Activated CD4-positive, alpha-beta T cell treated with anti-CD3 and anti-CD28 coated beads, Interleukin-2, amount 10 ng/mL, durations not matched to agents 24 days and 14 days (primary cell): ENCODE results near the gene MED7. TPM values are rescaled to one million over a fixed set of nuclear protein-coding genes. Genes with fewer than 3 reads are reported as not detected.
A peak's percentile ranks its signal among the peaks of the same experiment; 100 is the strongest.

Source experiments
- DNase-seq: peaks from one replicate; pipeline ENCODE4 v3.0.0; 2022
- H3K27ac Mint-ChIP-seq: one replicate; pipeline ENCODE4 v1.8.0; 2022; ENCODE audit warnings: mild to moderate bottlenecking, mixed read lengths
- H3K27me3 Mint-ChIP-seq: one replicate; pipeline ENCODE4 v1.8.0; 2022; ENCODE audit warnings: mixed read lengths
- H3K36me3 Mint-ChIP-seq: one replicate; pipeline ENCODE4 v1.8.0; 2022; ENCODE audit warnings: low read depth, mild to moderate bottlenecking, mixed read lengths
- H3K4me1 Mint-ChIP-seq: one replicate; pipeline ENCODE4 v1.8.0; 2021; ENCODE audit warnings: mixed read lengths
- H3K4me3 Mint-ChIP-seq: one replicate; pipeline ENCODE4 v1.8.0; 2022; ENCODE audit warnings: mild to moderate bottlenecking, moderate library complexity, mixed read lengths
- H3K9me3 Mint-ChIP-seq: one replicate; pipeline ENCODE4 v1.8.0; 2021; ENCODE audit warnings: mixed read lengths
- intact Hi-C: fragments of 100-400 bp; cut with micrococcal nuclease; formaldehyde crosslinking; loops from one replicate; pipeline ENCODE4 v1.15.1; 2023
- total RNA-seq: library from RNA; stranded (reverse); gene quantifications from 2 replicates; pipeline ENCODE4 v1.2.3, GENCODE V29; 2022

The MED7 gene
- total RNA-seq, 1 donor from 2014 or later: 14.6 TPM

GRCh38 chr5:157109744-157110143 lies 32.9 kb downstream of the MED7 start:
- intact Hi-C loops: loop anchor here (1.0 to 10.0 kb wide), 8 partner anchors 9 to 1325 kb away; partner anchors contain the start of gene ITK
- DNase-seq: peak; percentile 84
- H3K4me1 Mint-ChIP-seq: peaks cover 54% of the 10 kb centered on the region

GRCh38 chr5:157108976-157109375 lies 33.7 kb downstream of the MED7 start, which contains the start of gene HAVCR2:
TSS of gene HAVCR2 (minus strand) at chr5:157109044. CDS start at chr5:157108983, 61 bp downstream.
- H3K27ac Mint-ChIP-seq: peak within 1 kb of the TSS; percentile 98
- no peaks in the 10 kb centered on the region for H3K9me3 Mint-ChIP-seq

More at GRCh38 chr5:157109744-157110143, 32.9 kb downstream of the MED7 start:
- Mint-ChIP-seq H3K36me3 (peaks cover 26% of the 10 kb centered on the region), H3K27ac (peak overlapping the region; percentile 98), H3K27me3 (no peaks in the 10 kb centered on the region), H3K4me3 (peak overlapping the region; percentile 97), H3K9me3 (no peaks in the 10 kb centered on the region)

GRCh38 chr5:157107508-157107907 lies 35.2 kb downstream of the MED7 start:
- no peak for DNase-seq
- intact Hi-C loops: loop anchor here (2.0 to 10.0 kb wide), 3 partner anchors 35 to 1327 kb away; partner anchors contain the start of genes ITK and MED7
- Mint-ChIP-seq H3K36me3 (peaks cover 44% of the 10 kb centered on the region), H3K4me1 (peaks cover 55% of the 10 kb centered on the region), H3K27ac (peak overlapping the region; percentile 98), H3K9me3 (no peaks in the 10 kb centered on the region), H3K27me3 (no peaks in the 10 kb centered on the region), H3K4me3 (peak overlapping the region; percentile 97)

More at GRCh38 chr5:157108976-157109375, 33.7 kb downstream of the MED7 start, which contains the start of gene HAVCR2:
- peak within 1 kb of the TSS; percentile 97 for H3K4me3 Mint-ChIP-seq
- intact Hi-C loops: loop anchor here (1.0 to 10.0 kb wide), 8 partner anchors 9 to 1326 kb away; partner anchors contain the start of gene ITK
- H3K4me1 Mint-ChIP-seq: peaks cover 58% of the 10 kb centered on the region
- H3K27me3 Mint-ChIP-seq: no peaks in the 10 kb centered on the region
- peaks cover 31% of the 10 kb centered on the region for H3K36me3 Mint-ChIP-seq
- DNase-seq: peak; percentile 90

- DNase-seq: peak; percentile 71
- H3K27ac Mint-ChIP-seq: peak overlapping the region; percentile 98
- H3K36me3 Mint-ChIP-seq: peaks cover 50% of the 10 kb centered on the region
- H3K27me3 Mint-ChIP-seq: no peaks in the 10 kb centered on the region
- H3K9me3 Mint-ChIP-seq: no peaks in the 10 kb centered on the region
- peaks cover 55% of the 10 kb centered on the region for H3K4me1 Mint-ChIP-seq
- H3K4me3 Mint-ChIP-seq: peak overlapping the region; percentile 97
- intact Hi-C loops: loop anchor here (2.0 to 10.0 kb wide), 3 partner anchors 36 to 1328 kb away; partner anchors contain the start of genes ITK and MED7
Measured at GRCh38 chr5:157106630-157107461, 35.8 kb downstream of the MED7 start.

- intact Hi-C loops: loop anchor here (1.0 to 10.0 kb wide), 6 partner anchors 9 to 1335 kb away; partner anchors contain the start of genes HAVCR2 and ITK
- Mint-ChIP-seq H3K4me3 (peak overlapping the region; percentile 42), H3K27me3 (no peaks in the 10 kb centered on the region), H3K4me1 (peaks cover 41% of the 10 kb centered on the region), H3K9me3 (no peaks in the 10 kb centered on the region), H3K36me3 (peaks cover 73% of the 10 kb centered on the region), H3K27ac (peak overlapping the region; percentile 93)
- DNase-seq: peak; percentile 61
Measured at GRCh38 chr5:157100140-157100679, 42.5 kb downstream of the MED7 start.

- Mint-ChIP-seq H3K27me3 (no peaks in the 10 kb centered on the region), H3K4me1 (peaks cover 17% of the 10 kb centered on the region), H3K4me3 (no peak overlapping the region), H3K27ac (no peak overlapping the region), H3K36me3 (peaks cover 75% of the 10 kb centered on the region), H3K9me3 (no peaks in the 10 kb centered on the region)
- DNase-seq: no peak
- intact Hi-C loops: no loop called here
Measured at GRCh38 chr5:157088342-157088990, 54.2 kb downstream of the MED7 start.

Other genes starting within 250 kb of the MED7 start
- gene TIMD4, start 179.6 kb downstream of the MED7 start, total RNA-seq: 13.9 and 15.1 TPM in 2 replicates
- 1.6 and 2.2 TPM in 2 replicates for gene HAVCR1, start 83.7 kb downstream of the MED7 start, total RNA-seq
- 70.0 and 73.1 TPM in 2 replicates for gene HAVCR2, start 33.8 kb downstream of the MED7 start, total RNA-seq
- 0.19 and 0.36 TPM in 2 replicates for gene GARIN3, start 23.4 kb upstream of the MED7 start, total RNA-seq
- 230 and 237 TPM in 2 replicates for gene ITK, start 38.0 kb upstream of the MED7 start, total RNA-seq
- gene CYFIP2, start 123.3 kb upstream of the MED7 start, total RNA-seq: 180 and 193 TPM in 2 replicates